Upper lobe of left lung (tissue), 4 donors: ENCODE measurements around the gene LIPM.

Experiments
- CTCF ChIP-seq, 6 experiments: fragments of 450-650 bp in 4 of 6; fragments of 200-600 bp in 2 of 6; sonication (generic) in 2 of 6; IDR thresholded peaks; one replicate each; pipeline ENCODE4 v1.5.1; 2016 to 2019; ENCODE audit warnings: antibody characterized with exemption in 6 of 6
- EP300 ChIP-seq, 4 donors: sonication (generic); formaldehyde crosslinking; IDR thresholded peaks; one replicate each; pipeline ENCODE4 v1.5.1; 2017; ENCODE audit warnings: antibody characterized with exemption in 4 of 4, control low read depth in 2 of 4
- POLR2A ChIP-seq, 4 donors: fragments of 450-650 bp; IDR thresholded peaks; one replicate each; pipeline ENCODE4 v1.5.1; 2016 to 2017; ENCODE audit warnings: antibody characterized with exemption in 4 of 4, mild to moderate bottlenecking in 2 of 4
- POLR2AphosphoS5 ChIP-seq, 2 donors: sonication (generic); formaldehyde crosslinking; IDR thresholded peaks; one replicate each; pipeline ENCODE4 v1.5.1; 2017; ENCODE audit warnings: antibody characterized with exemption in 2 of 2

DNA sequence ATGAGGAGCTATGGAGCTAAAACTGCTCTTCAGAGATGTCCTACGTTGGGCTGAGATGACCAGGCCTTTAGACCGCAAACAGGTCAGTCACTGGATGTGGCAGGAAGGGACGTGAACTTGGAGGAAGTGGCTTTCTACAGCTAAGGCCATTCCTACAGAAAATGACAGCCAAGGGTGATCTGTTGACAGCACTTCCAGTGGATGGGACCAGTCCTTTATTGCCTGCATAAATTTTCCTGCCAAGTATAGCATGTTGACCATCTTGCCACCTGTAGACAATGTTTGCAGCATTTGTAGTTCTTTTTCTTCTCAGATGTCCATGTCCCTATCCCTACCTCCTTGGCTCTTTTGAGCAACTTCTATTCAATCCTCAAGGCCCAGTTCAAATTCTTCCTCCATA lies 3.4 kb downstream of the LIPM start:
- no peak for TF ChIP-seq POLR2A (IDR thresholded peaks at IDR 0.05)
- no peak for TF ChIP-seq CTCF (IDR thresholded peaks at IDR 0.05)
- no peak for TF ChIP-seq EP300 (IDR thresholded peaks at IDR 0.05)
- TF ChIP-seq POLR2AphosphoS5 (IDR thresholded peaks at IDR 0.05), result no peak
